ENCODE data around the gene CHAF1A. TPM values are rescaled to one million over a fixed set of nuclear protein-coding genes. Genes with fewer than 3 reads are reported as not detected.

The CHAF1A gene
- total and polyA plus RNA-seq, 4 donors: 5.2 to 9.3 (median 6.7) TPM

DNA sequence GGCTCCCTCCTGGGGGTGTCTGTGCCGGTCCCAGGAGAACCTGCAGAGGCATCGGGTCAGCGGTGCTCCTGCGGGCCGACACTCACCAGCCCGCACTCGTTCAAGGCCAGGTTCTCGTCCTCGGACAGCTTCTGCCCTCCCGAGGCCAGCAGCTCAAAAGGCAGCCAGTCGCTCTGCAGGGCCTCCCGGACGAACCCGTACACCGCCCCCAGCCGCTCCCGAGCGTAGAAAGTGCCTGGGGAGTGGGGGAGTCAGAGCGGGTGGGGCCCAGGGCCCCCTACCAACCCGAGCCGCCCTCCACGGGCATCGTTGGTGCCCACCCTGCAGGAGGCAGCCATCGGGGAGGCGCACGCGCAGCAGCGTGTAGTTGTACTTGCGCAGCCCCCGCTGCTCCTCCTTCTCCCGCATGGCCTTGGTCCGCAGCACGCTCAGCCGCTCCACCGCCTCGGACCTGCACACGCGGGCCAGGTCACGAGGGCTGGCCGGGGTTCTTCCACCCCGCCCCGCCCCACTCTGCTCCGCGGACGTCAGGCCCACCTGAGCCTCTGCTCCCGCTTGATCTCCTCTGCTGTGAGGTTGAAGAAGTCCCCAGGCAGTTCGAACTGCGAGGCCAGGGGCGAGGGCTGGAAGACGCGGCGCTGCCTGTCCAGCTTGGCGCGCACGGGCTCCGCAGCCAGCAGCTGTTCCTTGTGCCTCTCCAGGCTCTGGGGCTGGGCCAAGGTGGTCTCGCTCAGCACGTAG is 43.7 kb downstream of the CHAF1A start:
- Histone ChIP-seq H3K36me3 (ENCODE audit: control insufficient read depth in 1 of 2, insufficient read depth in 2 of 2, low read length in 1 of 2) (peaks cover 0 to 8% of the 10 kb centered on the region in 2 donors), H3K4me3 (ENCODE audit: low read length in 2 of 2) (no peak overlapping the region), H3K27me3 (ENCODE audit: control insufficient read depth in 1 of 2, insufficient read depth in 2 of 2, low read length in 1 of 2) (no peaks in the 10 kb centered on the region), H3K9me3 (ENCODE audit: control insufficient read depth, low read length) (no peaks in the 10 kb centered on the region), H3K4me1 (ENCODE audit: control insufficient read depth in 1 of 2, insufficient read depth in 2 of 2, low read length in 2 of 2) (no peaks in the 10 kb centered on the region), H3K27ac (ENCODE audit: low read depth in 1 of 2, low read length in 2 of 2) (no peak overlapping the region)
- no peak for ATAC-seq (ENCODE audit: low FRiP score)
- intact Hi-C loops (cut with DNase I): no loop called here
- 91 to 92% methylated on average over 58 of the region's 58 CpGs for WGBS, 2 donors
- no peak for DNase-seq

DNA sequence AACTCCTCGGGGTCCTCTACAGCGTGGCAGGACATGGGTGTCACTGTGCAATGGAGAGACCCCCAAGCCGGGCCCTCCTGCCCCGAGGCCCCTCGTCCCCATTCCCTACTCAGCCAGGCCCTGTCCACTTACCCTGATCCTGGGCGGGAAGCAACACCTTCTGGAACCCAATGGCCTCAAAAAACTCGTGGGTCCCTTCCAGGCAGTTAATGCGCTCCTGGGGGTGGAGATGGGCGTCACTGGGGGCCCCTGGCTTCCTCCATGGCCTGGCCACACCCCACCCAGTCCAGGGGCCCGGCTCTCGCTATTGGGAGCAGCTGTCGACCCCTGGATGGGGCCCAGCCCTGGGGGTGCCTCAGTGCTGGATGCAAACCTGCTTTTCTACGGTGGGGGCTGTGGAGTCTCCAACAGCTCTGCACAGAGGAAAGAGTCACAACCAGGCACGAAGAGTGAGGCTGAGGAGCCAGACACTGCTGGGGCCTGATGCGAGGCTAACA is 44.3 kb downstream of the CHAF1A start:
- Histone ChIP-seq H3K4me1 (ENCODE audit: control insufficient read depth in 1 of 2, insufficient read depth in 2 of 2, low read length in 2 of 2) (no peaks in the 10 kb centered on the region), H3K4me3 (ENCODE audit: low read length in 2 of 2) (no peak overlapping the region), H3K9me3 (ENCODE audit: control insufficient read depth, low read length) (no peaks in the 10 kb centered on the region), H3K27me3 (ENCODE audit: control insufficient read depth in 1 of 2, insufficient read depth in 2 of 2, low read length in 1 of 2) (no peaks in the 10 kb centered on the region), H3K36me3 (ENCODE audit: control insufficient read depth in 1 of 2, insufficient read depth in 2 of 2, low read length in 1 of 2) (peaks cover 0 to 8% of the 10 kb centered on the region in 2 donors), H3K27ac (ENCODE audit: low read depth in 1 of 2, low read length in 2 of 2) (no peak overlapping the region)
- 84 to 86% methylated on average over 15 of the region's 15 CpGs for WGBS, 2 donors
- no peak for ATAC-seq (ENCODE audit: low FRiP score)
- intact Hi-C loops (cut with DNase I): no loop called here
- DNase-seq: no peak

DNA sequence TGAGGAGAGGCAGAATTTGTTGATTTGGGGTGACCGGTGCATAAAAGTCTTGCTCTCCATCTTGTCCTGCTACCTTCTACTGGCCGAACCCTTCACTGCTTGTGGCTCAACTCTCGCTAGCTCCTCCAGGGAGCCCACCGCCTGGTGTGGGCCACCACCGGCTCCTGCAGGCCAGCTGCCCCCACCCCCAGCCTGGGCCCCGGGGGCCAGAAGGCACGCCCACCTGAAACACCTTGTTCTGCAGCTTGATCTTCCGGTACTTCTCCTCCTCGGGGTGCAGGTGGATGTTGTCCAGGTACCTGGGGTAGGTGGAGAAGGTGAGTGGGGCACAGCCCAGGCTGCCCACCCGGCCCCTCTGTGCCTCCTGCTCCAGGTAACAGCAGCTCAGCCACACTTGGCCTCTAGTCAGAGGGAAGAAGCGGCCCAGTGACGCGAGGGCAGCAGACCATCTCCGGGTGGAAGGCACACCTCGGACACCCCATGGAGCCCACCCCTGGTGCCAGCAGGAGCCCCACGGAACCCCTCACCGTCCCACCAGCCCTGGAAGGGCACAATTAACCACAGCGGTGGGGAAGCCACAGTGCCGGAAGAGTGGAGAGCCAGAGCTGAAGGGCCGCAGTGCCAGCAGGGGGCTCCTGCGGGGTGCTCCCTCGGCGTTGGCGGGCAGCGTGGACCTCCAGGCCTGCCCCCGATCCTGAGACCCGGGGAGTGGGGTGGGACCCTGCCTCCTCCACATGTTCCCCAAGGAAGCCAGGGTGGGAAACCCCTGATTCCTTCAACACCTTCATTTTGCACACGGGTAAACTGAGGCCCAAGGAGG is 45.1 kb downstream of the CHAF1A start:
- Histone ChIP-seq H3K27me3 (ENCODE audit: control insufficient read depth in 1 of 2, insufficient read depth in 2 of 2, low read length in 1 of 2) (no peaks in the 10 kb centered on the region), H3K36me3 (ENCODE audit: control insufficient read depth in 1 of 2, insufficient read depth in 2 of 2, low read length in 1 of 2) (peaks cover 0 to 12% of the 10 kb centered on the region in 2 donors), H3K27ac (ENCODE audit: low read depth in 1 of 2, low read length in 2 of 2) (no peak overlapping the region), H3K9me3 (ENCODE audit: control insufficient read depth, low read length) (no peaks in the 10 kb centered on the region), H3K4me3 (ENCODE audit: low read length in 2 of 2) (no peak overlapping the region), H3K4me1 (ENCODE audit: control insufficient read depth in 1 of 2, insufficient read depth in 2 of 2, low read length in 2 of 2) (no peaks in the 10 kb centered on the region)
- no peak for DNase-seq
- ATAC-seq (ENCODE audit: low FRiP score): no peak
- intact Hi-C loops (cut with DNase I): no loop called here
- 89 to 92% methylated on average over 26 to 28 of the region's 28 CpGs for WGBS, 2 donors

DNA sequence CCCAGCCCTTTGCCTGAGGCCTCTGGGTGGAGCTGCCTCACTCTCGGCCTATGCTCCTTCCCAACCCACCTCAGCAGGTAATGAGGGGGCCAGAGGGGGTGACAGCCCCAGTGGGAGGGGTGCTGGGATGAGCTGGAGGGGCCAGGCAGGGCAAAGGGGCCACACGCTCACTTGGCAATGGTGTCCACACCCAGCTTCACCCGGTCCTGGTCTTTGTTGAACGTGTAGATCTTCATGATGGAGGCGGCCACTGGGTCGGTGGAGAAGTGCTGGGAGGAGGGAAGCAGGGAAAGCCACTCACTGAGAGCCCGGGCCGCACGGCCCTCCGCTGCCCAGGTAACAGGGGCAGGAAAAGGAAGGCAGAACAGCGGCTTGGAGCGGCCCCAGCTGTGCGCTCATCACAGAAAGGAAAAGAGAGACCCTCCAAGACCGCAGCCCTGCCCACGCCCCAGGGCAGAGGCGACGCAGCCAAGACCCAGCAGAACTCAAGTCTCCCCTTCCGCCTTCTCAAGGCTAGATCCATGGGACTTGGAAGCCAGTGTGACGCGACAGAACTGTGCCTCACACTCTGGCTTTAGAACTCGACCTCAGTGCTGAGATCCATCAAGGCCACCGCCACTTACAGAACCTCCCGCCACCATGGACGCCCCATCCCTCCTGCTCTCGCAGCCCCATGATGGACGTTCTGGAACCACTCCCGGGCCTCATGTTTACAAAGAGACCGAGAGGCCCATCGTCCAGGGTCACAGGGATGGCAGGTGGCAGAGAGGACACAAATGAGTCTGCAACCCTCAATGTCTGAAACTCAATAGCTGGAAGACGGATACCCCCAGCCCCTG is 45.9 kb downstream of the CHAF1A start:
- Histone ChIP-seq H3K4me1 (ENCODE audit: control insufficient read depth in 1 of 2, insufficient read depth in 2 of 2, low read length in 2 of 2) (no peaks in the 10 kb centered on the region), H3K36me3 (ENCODE audit: control insufficient read depth in 1 of 2, insufficient read depth in 2 of 2, low read length in 1 of 2) (peaks cover 0 to 12% of the 10 kb centered on the region in 2 donors), H3K27ac (ENCODE audit: low read depth in 1 of 2, low read length in 2 of 2) (no peak overlapping the region), H3K27me3 (ENCODE audit: control insufficient read depth in 1 of 2, insufficient read depth in 2 of 2, low read length in 1 of 2) (no peaks in the 10 kb centered on the region), H3K9me3 (ENCODE audit: control insufficient read depth, low read length) (no peaks in the 10 kb centered on the region), H3K4me3 (ENCODE audit: low read length in 2 of 2) (no peak overlapping the region)
- WGBS, 2 donors: 76 to 77% methylated on average over 30 of the region's 30 CpGs
- no peak for ATAC-seq (ENCODE audit: low FRiP score)
- no peak for DNase-seq
- intact Hi-C loops (cut with DNase I): no loop called here

DNA sequence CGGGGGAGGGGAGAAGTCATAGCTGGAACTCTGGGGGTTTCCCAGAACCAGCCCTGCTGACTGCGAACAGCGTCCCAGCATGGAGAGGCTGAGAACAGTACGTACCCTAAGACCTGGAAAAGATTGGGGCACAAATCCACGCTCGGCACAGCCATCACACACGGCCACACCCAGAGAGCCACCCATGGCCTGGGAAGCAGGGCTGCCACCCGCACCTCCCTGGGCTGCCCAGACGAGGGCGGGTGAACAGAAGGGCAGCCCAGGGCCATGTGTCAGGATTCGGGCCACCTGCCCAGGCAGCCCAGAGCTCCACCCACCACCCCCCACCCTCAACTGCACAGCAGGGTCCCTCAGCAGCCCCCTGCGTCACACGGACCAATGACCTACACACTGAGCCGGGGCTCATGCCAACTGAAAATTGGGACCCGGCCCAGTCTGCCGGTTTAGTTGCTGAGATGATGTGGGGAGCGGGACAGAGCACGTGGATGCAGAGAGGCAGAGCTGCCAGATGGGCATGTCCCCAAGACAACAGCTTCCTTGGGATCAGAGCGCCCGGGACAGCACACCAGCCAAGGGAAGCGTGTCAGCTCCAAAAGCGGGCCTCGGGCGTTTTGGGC is 46.7 kb downstream of the CHAF1A start:
- no peak overlapping the region for H3K27ac ChIP-seq (ENCODE audit: low read depth in 1 of 2, low read length in 2 of 2)
- intact Hi-C loops (cut with DNase I): no loop called here
- no peak overlapping the region for H3K4me3 ChIP-seq (ENCODE audit: low read length in 2 of 2)
- 38 to 47% methylated on average over 24 of the region's 24 CpGs for WGBS, 2 donors
- H3K9me3 ChIP-seq (ENCODE audit: control insufficient read depth, low read length): no peaks in the 10 kb centered on the region
- no peaks in the 10 kb centered on the region for H3K27me3 ChIP-seq (ENCODE audit: control insufficient read depth in 1 of 2, insufficient read depth in 2 of 2, low read length in 1 of 2)
- H3K36me3 ChIP-seq (ENCODE audit: control insufficient read depth in 1 of 2, insufficient read depth in 2 of 2, low read length in 1 of 2): peaks cover 0 to 12% of the 10 kb centered on the region in 2 donors
- DNase-seq (peak in 1 of 2 donors; percentile 67), ATAC-seq (ENCODE audit: low FRiP score) (peak; percentile 74)
- no peaks in the 10 kb centered on the region for H3K4me1 ChIP-seq (ENCODE audit: control insufficient read depth in 1 of 2, insufficient read depth in 2 of 2, low read length in 2 of 2)

DNA sequence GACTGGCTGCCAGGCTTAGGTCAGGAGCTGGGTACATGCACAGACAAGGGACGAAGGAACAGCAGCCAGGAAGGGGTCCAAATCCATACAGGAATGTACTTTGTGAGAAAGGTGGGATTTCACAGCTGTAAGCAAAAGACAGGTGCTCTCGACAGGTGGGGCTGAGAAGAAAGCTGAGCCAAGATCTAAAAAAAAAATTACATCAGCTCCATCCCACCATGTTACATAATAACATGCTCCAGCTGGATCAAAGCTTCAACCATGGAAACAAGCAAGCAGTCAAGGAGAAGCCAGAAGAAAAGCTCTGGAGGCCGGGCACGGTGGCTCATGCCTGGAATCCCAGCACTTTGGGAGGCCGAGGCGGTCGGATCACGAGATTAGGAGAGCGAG is 47.2 kb downstream of the CHAF1A start:
- Histone ChIP-seq H3K9me3 (ENCODE audit: control insufficient read depth, low read length) (no peaks in the 10 kb centered on the region), H3K4me3 (ENCODE audit: low read length in 2 of 2) (no peak overlapping the region), H3K27me3 (ENCODE audit: control insufficient read depth in 1 of 2, insufficient read depth in 2 of 2, low read length in 1 of 2) (no peaks in the 10 kb centered on the region), H3K36me3 (ENCODE audit: control insufficient read depth in 1 of 2, insufficient read depth in 2 of 2, low read length in 1 of 2) (peaks cover 0 to 12% of the 10 kb centered on the region in 2 donors), H3K27ac (ENCODE audit: low read depth in 1 of 2, low read length in 2 of 2) (no peak overlapping the region), H3K4me1 (ENCODE audit: control insufficient read depth in 1 of 2, insufficient read depth in 2 of 2, low read length in 2 of 2) (no peaks in the 10 kb centered on the region)
- DNase-seq: no peak
- WGBS, 2 donors: 69 to 85% methylated on average over 9 of the region's 9 CpGs
- no peak for ATAC-seq (ENCODE audit: low FRiP score)
- intact Hi-C loops (cut with DNase I): no loop called here

DNA sequence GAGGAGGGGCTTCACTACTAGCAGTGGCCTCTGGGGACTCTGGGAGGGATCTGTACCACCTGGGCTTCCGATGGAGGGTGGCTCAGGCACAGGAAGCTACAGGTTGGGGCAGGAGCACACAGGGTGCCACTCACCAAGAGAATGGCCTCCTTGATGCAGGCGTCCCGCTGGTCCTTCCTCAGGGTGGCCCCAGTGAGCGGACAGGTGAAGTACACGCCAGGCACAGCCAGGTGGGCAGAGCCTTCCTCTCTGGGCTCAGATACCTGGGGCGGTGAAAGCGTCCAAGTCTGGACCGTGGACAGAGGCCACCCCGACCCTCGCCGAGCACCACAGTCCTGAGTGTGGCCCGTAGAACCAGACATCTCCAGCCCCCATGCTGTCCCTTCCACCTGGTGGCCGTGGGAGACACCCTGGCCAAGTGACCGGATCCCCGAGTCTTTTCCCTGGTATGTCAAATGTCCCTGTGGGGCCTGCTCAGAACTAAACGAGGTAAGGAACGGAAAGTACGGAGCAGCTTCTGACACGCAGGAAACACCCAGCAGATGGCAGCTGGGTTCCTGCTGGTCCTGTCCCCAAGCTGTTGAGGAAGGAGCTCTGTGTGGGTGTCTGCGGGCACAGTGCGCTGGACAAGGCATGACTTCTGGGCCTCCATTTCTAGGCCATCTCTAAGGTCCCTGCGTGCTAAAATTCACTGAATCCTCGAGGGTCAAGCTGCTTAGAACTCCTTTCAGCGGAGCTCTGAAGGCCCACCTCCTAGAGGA is 50.0 kb downstream of the CHAF1A start:
- WGBS, 2 donors: 88 to 90% methylated on average over 24 of the region's 24 CpGs
- no peaks in the 10 kb centered on the region for H3K4me1 ChIP-seq (ENCODE audit: control insufficient read depth in 1 of 2, insufficient read depth in 2 of 2, low read length in 2 of 2)
- intact Hi-C loops (cut with DNase I): no loop called here
- no peak overlapping the region for H3K4me3 ChIP-seq (ENCODE audit: low read length in 2 of 2)
- H3K27ac ChIP-seq (ENCODE audit: low read depth in 1 of 2, low read length in 2 of 2): no peak overlapping the region
- peaks cover 0 to 6% of the 10 kb centered on the region in 2 donors for H3K36me3 ChIP-seq (ENCODE audit: control insufficient read depth in 1 of 2, insufficient read depth in 2 of 2, low read length in 1 of 2)
- no peak for ATAC-seq (ENCODE audit: low FRiP score)
- no peaks in the 10 kb centered on the region for H3K9me3 ChIP-seq (ENCODE audit: control insufficient read depth, low read length)
- H3K27me3 ChIP-seq (ENCODE audit: control insufficient read depth in 1 of 2, insufficient read depth in 2 of 2, low read length in 1 of 2): no peaks in the 10 kb centered on the region
- DNase-seq: no peak

All from aorta (tissue), 5 donors.